AG04449 (cell line): ENCODE results near the gene NAA10.

Source experiments
- CTCF ChIA-PET: fragments of 350-600 bp; formaldehyde crosslinking; extraction: SDS; loops from one replicate; lab custom pipeline; 2021; ENCODE audit warnings: antibody characterized with exemption; lab: Yijun Ruan, JAX
- POLR2A ChIA-PET: fragments of 400-600, 350-600 bp; formaldehyde crosslinking; extraction: SDS; loops from one replicate; lab custom pipeline; 2020; ENCODE audit warnings: antibody characterized with exemption, inconsistent platforms; lab: Yijun Ruan, JAX
- DNase-seq: peaks from one replicate; pipeline ENCODE4 v3.0.0-alpha.2; 2010; ENCODE audit warnings: low read depth, low spot score
- H3K4me3 ChIP-seq: 2 replicates; pipeline ENCODE4 v1.5.1; 2011; ENCODE audit warnings: low read depth, mild to moderate bottlenecking, control low read depth, low read length
- CTCF ChIP-seq: IDR thresholded peaks from one replicate; pipeline ENCODE4 v1.5.1; 2011; ENCODE audit warnings: mild to moderate bottlenecking, moderate library complexity, low read length, control low read depth, inconsistent platforms; ENCODE audit not compliant: insufficient read depth; ENCODE audit errors: missing control alignments

The NAA10 gene

GRCh38 chrX:153967536-153968224 lies 32.8 kb upstream of the NAA10 start:
- CTCF ChIA-PET = interaction anchor here (0.8 to 9.0 kb wide), 5 partner anchors 17 to 212 kb away, joined by 3 to 99 read pairs (median 7); partner anchors contain the start of gene PLXNB3
- H3K4me3 ChIP-seq = peak overlapping the region; percentile 3; the same call in 1 of the 2 replicates
- POLR2A ChIA-PET = interaction anchor here (0.8 to 0.9 kb wide), 2 partner anchors 21 to 404 kb away, joined by 3 read pairs; no protein-coding TSS in a partner anchor
- DNase-seq = no peak
- no peak for TF ChIP-seq CTCF

DNA sequence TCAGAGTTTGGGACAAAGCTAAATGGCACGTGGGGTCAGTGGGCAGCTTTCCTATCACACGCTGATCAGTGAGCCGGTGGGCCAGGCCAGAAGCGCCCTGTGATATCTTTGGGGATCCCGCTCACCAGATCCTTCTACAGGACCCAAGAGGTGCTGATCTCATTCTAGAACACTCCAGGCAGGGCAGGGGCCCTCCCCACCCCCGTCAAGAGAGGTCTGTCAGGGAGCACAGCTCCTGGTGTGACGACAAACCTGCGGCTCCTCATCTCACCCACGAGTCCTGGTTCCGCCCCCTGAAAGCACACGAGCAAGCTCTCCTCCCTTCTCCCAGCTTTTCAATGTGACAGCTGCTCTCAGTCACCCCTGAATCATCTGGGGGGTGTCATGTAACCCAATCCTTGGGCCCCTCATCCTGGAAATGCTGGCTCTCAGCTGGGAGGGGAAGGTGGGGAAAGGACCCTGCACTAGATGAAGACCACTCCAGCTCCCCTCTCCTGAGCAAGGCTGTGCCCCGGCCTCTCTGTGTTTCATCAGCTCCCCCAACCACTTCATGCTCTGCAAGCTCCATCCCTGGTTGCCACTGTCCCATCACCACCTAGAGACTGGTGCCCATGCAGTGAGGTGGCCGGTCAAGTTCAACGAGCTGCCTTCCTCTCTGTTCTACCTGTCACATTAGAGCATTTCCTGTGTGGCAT lies 32.2 kb upstream of the NAA10 start:
- H3K4me3 ChIP-seq = no peak overlapping the region
- no peak for DNase-seq
- no peak for TF ChIP-seq CTCF
- ChIA-PET CTCF (interaction anchor here (0.8 to 9.0 kb wide), 5 partner anchors 16 to 212 kb away, joined by 3 to 99 read pairs (median 3); no protein-coding TSS in a partner anchor), POLR2A (interaction anchor here (1.1 kb wide), 1 partner anchor 16 kb away, joined by 4 read pairs; no protein-coding TSS in a partner anchor)

- DNase-seq = no peak
- no peak for TF ChIP-seq CTCF
- H3K4me3 ChIP-seq = no peak overlapping the region
- POLR2A ChIA-PET = interaction anchor here (1.1 kb wide), 1 partner anchor 15 kb away, joined by 4 read pairs; no protein-coding TSS in a partner anchor
- CTCF ChIA-PET = interaction anchor here (1.5 to 9.0 kb wide), 3 partner anchors 15 to 21 kb away, joined by 3 to 99 read pairs (median 7); no protein-coding TSS in a partner anchor
Observed at GRCh38 chrX:153966283-153966688, 31.4 kb upstream of the NAA10 start.

GRCh38 chrX:153965406-153965805 lies 30.6 kb upstream of the NAA10 start:
- TF ChIP-seq CTCF = no peak
- ChIA-PET CTCF (interaction anchor here (1.5 to 9.0 kb wide), 2 partner anchors 14 to 20 kb away, joined by 3 to 99 read pairs; no protein-coding TSS in a partner anchor), POLR2A (no interaction called here)
- no peak overlapping the region for H3K4me3 ChIP-seq
- DNase-seq = no peak

DNA sequence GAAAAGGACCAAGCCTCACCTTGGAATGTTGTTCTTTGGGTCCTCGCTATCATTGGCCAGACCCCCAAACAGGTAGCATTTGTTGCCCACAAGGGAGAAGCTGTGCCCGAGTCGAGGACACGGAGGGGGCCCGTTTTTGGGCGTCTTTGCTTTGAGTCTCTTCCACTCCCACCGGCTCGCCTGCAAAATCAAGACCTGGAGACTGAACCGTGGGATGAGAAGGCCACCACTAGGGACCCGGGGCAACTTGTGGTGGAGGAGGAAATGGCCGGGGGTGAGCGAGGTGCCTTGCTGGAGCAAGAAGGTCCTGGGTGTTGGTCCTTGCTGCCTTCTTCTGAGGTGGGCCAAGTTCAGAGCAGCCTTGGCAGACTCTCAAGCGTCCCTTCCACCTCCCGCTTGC lies 29.3 kb upstream of the NAA10 start:
- no peak overlapping the region for H3K4me3 ChIP-seq
- no peak for DNase-seq
- ChIA-PET CTCF (interaction anchor here (0.9 to 9.0 kb wide), 2 partner anchors 13 to 17 kb away, joined by 4 to 99 read pairs; no protein-coding TSS in a partner anchor), POLR2A (no interaction called here)
- no peak for TF ChIP-seq CTCF

GRCh38 chrX:153963546-153963945 lies 28.7 kb upstream of the NAA10 start:
- no peak for TF ChIP-seq CTCF
- POLR2A ChIA-PET = no interaction called here
- no peak overlapping the region for H3K4me3 ChIP-seq
- CTCF ChIA-PET = interaction anchor here (0.9 to 9.0 kb wide), 2 partner anchors 13 to 17 kb away, joined by 4 to 99 read pairs; no protein-coding TSS in a partner anchor
- no peak for DNase-seq
